Body of pancreas (tissue), 4 donors: Measurements from ENCODE around the gene RAB1B. TPM values are rescaled to one million over a fixed set of nuclear protein-coding genes. Genes with fewer than 3 reads are reported as not detected.
"Not testable (repeated sequence)": the region's sequence is repeated elsewhere in the genome, so short reads cannot be mapped to it uniquely, and the experiment has no call there.

Experiments used
- ATAC-seq: fragments of 150-250 bp; one replicate; pipeline ENCODE4 v1.9.1; 2016
- DNase-seq, 4 donors: peaks; one replicate each; pipeline ENCODE4 v3.0.0-alpha.2; 2019
- H3K27ac ChIP-seq, 4 donors: fragments of 200-600 bp; sonication (generic); 1 replicate in 3 of 4; 2 replicates in 1 of 4; pipeline versions ENCODE4 v1.5.1 to v1.6.1; 2016 to 2019; ENCODE audit warnings: mild to moderate bottlenecking in 1 of 4, mixed read lengths in 1 of 4, moderate library complexity in 1 of 4
- H3K27me3 ChIP-seq, 2 donors: fragments of 200-600 bp; sonication (generic); one replicate each; pipeline ENCODE4 v1.6.0; 2016; ENCODE audit warnings: mild to moderate bottlenecking in 1 of 2
- H3K36me3 ChIP-seq, 2 donors: fragments of 200-600 bp; sonication (generic); replicated peaks in 1 of 2; 2 replicates each; pipeline ENCODE4 v1.5.1; 2016; ENCODE audit warnings: low read depth in 2 of 2; ENCODE audit not compliant: insufficient read depth in 1 of 2
- H3K4me1 ChIP-seq: fragments of 200-600 bp; sonication (generic); one replicate; pipeline ENCODE4 v1.6.0; 2016
- H3K4me3 ChIP-seq, 2 donors: fragments of 200-600 bp; sonication (generic); 1 replicate in 1 of 2; 2 replicates in 1 of 2; pipeline ENCODE4 v1.5.1; 2016 to 2019
- H3K9me3 ChIP-seq, 3 donors: fragments of 200-600 bp; sonication (generic); 1 replicate in 2 of 3; 2 replicates in 1 of 3; pipeline ENCODE4 v1.5.1; 2016
- CTCF ChIP-seq, 7 experiments: fragments of 450-650 bp in 4 of 7; fragments of 200-600 bp in 3 of 7; sonication (generic) in 3 of 7; IDR thresholded peaks; one replicate each; pipeline ENCODE4 v1.5.1; 2016 to 2019; ENCODE audit warnings: antibody characterized with exemption in 7 of 7
- POLR2A ChIP-seq, 3 donors: fragments of 450-650 bp; IDR thresholded peaks; one replicate each; pipeline ENCODE4 v1.6.1; 2016; ENCODE audit warnings: antibody characterized with exemption in 3 of 3, mild to moderate bottlenecking in 2 of 3
- WGBS, 2 donors: methylation state at CpG; one replicate each; pipeline ENCODE4 v1.1.5; 2017; 5-methylcytosine and 5-hydroxymethylcytosine counted together
- intact Hi-C: fragments of 100-400 bp; cut with DNase I; formaldehyde crosslinking; loops from one replicate; pipeline ENCODE4 v1.15.1; 2023
- total RNA-seq, 2 donors: library from RNA; depleted of rRNA; stranded (reverse); fragments of >200 nt; gene quantifications; one replicate each; pipeline ENCODE4 v1.1.0, GENCODE V29; 2016

The RAB1B gene
- total RNA-seq, 2 donors from 2014 or later: 67.7 to 74.5 TPM

GRCh38 chr11:66247801-66248200, 20.6 kb upstream of the RAB1B start:
- 78 to 92% methylated on average over 3 of the region's 3 CpGs for WGBS, 2 donors
- no peak for ATAC-seq
- Histone ChIP-seq H3K9me3 (no peaks in the 10 kb centered on the region), H3K4me1 (no peaks in the 10 kb centered on the region), H3K27me3 (no peaks in the 10 kb centered on the region), H3K27ac (no peak overlapping the region), H3K4me3 (no peak overlapping the region), H3K36me3 (no peaks in the 10 kb centered on the region)
- TF ChIP-seq CTCF (IDR thresholded peaks at IDR 0.05) (no peak), POLR2A (IDR thresholded peaks at IDR 0.05) (no peak)
- DNase-seq: no peak
- intact Hi-C loops: no loop called here

GRCh38 chr11:66248903-66249302, 19.5 kb upstream of the RAB1B start:
- TF ChIP-seq CTCF (IDR thresholded peaks at IDR 0.05) (no peak), POLR2A (IDR thresholded peaks at IDR 0.05) (no peak)
- Histone ChIP-seq H3K27me3 (no peaks in the 10 kb centered on the region), H3K27ac (no peak overlapping the region), H3K4me3 (no peak overlapping the region), H3K9me3 (no peaks in the 10 kb centered on the region), H3K4me1 (no peaks in the 10 kb centered on the region), H3K36me3 (no peaks in the 10 kb centered on the region)
- DNase-seq: no peak
- 71 to 78% methylated on average over 5 to 6 of the region's 6 CpGs for WGBS, 2 donors
- ATAC-seq: no peak
- intact Hi-C loops: no loop called here

GRCh38 chr11:66251809-66252208, 16.6 kb upstream of the RAB1B start:
- TF ChIP-seq POLR2A (IDR thresholded peaks at IDR 0.05) (no peak), CTCF (IDR thresholded peaks at IDR 0.05) (no peak)
- peaks cover 2% of the 10 kb centered on the region for H3K4me1 ChIP-seq
- no peak overlapping the region for H3K27ac ChIP-seq
- WGBS, 2 donors: 78% methylated on average over 7 of the region's 7 CpGs
- DNase-seq (no peak), ATAC-seq (no peak)
- H3K9me3 ChIP-seq: no peaks in the 10 kb centered on the region
- no peaks in the 10 kb centered on the region for H3K36me3 ChIP-seq
- no peaks in the 10 kb centered on the region for H3K27me3 ChIP-seq
- no peak overlapping the region for H3K4me3 ChIP-seq
- intact Hi-C loops: no loop called here

- WGBS, 2 donors: 61 to 63% methylated on average over 6 of the region's 6 CpGs
- H3K36me3 ChIP-seq, H3K27me3 ChIP-seq, H3K4me1 ChIP-seq, ATAC-seq, intact Hi-C loops, H3K27ac ChIP-seq, DNase-seq, H3K4me3 ChIP-seq, H3K9me3 ChIP-seq: not testable (repeated sequence)
Measured at GRCh38 chr11:66253081-66253480, 15.4 kb upstream of the RAB1B start.

- Histone ChIP-seq H3K27ac (peak overlapping the region; percentile 13 to 73 (median 71)), H3K4me1 (peaks cover 14% of the 10 kb centered on the region), H3K9me3 (no peaks in the 10 kb centered on the region), H3K4me3 (peak overlapping the region; percentile 89 to 100), H3K36me3 (peaks cover 0 to 6% of the 10 kb centered on the region in 2 donors), H3K27me3 (no peaks in the 10 kb centered on the region)
- WGBS, 2 donors: 0 to 3% methylated on average over 1 to 28 of the region's 28 CpGs
- ATAC-seq (peak; percentile 1), DNase-seq (no peak)
- TF ChIP-seq POLR2A (IDR thresholded peaks at IDR 0.05): no peak
- peak in 1 of 7 experiments; percentile 19 for TF ChIP-seq CTCF (IDR thresholded peaks at IDR 0.05)
- intact Hi-C loops: no loop called here
Measured at GRCh38 chr11:66258473-66258893, 10.0 kb upstream of the RAB1B start.
